MCF 10A (cell line): ENCODE measurements around the gene DNHD1. TPM values are rescaled to one million over a fixed set of nuclear protein-coding genes. Genes with fewer than 3 reads are reported as not detected.

Experiments
- BruUV-seq: library from RNA; stranded (reverse); fragments of 400-500 nt; replicated peaks from 2 replicates; lab custom pipeline; 2021; lab: Mats Ljungman, UMichigan
- CTCF ChIA-PET: fragments of 300-600 bp; sonication (Branson Sonifier 250); formaldehyde crosslinking; extraction: SDS; loops from one replicate; lab custom pipeline; 2021; ENCODE audit warnings: antibody characterized with exemption, inconsistent platforms; lab: Yijun Ruan, JAX
- POLR2A ChIA-PET: fragments of 300-600, 350-650 bp; sonication (Branson Sonifier 250); formaldehyde crosslinking; extraction: SDS; loops from one replicate; lab custom pipeline; 2020; ENCODE audit warnings: antibody characterized with exemption, inconsistent platforms; lab: Yijun Ruan, JAX
- DNase-seq: peaks from one replicate; pipeline ENCODE4 v3.0.0-alpha.2; 2018; ENCODE audit not compliant: unreplicated experiment
- H3K27ac Mint-ChIP-seq: one replicate; pipeline ENCODE4 v1.8.0; 2022; ENCODE audit warnings: mild to moderate bottlenecking, low read depth, mixed read lengths; ENCODE audit not compliant: unreplicated experiment
- H3K27me3 Mint-ChIP-seq: one replicate; pipeline ENCODE4 v1.8.0; 2022; ENCODE audit warnings: mixed read lengths; ENCODE audit not compliant: insufficient read depth, unreplicated experiment
- H3K36me3 Mint-ChIP-seq: one replicate; pipeline ENCODE4 v1.8.0; 2022; ENCODE audit warnings: mild to moderate bottlenecking, moderate library complexity, mixed read lengths; ENCODE audit not compliant: insufficient read depth, unreplicated experiment
- H3K4me1 Mint-ChIP-seq: one replicate; pipeline ENCODE4 v1.8.0; 2022; ENCODE audit warnings: mixed read lengths; ENCODE audit not compliant: insufficient read depth, unreplicated experiment
- H3K4me3 Mint-ChIP-seq: one replicate; pipeline ENCODE4 v1.8.0; 2022; ENCODE audit warnings: mild to moderate bottlenecking, moderate library complexity, mixed read lengths; ENCODE audit not compliant: unreplicated experiment
- H3K9me3 Mint-ChIP-seq: one replicate; pipeline ENCODE4 v1.8.0; 2022; ENCODE audit warnings: mixed read lengths; ENCODE audit not compliant: unreplicated experiment
- CTCF ChIP-seq: fragments of 200-600 bp; IDR thresholded peaks from one replicate; pipeline ENCODE4 v1.8.0; 2022; ENCODE audit warnings: antibody characterized with exemption, mild to moderate bottlenecking; ENCODE audit not compliant: unreplicated experiment
- intact Hi-C: fragments of 100-400 bp; cut with micrococcal nuclease; formaldehyde crosslinking; loops from 2 replicates; pipeline ENCODE4 v1.14.1; 2022
- total RNA-seq: library from RNA; stranded (reverse); gene quantifications from 2 replicates; pipeline ENCODE4 v1.2.3, GENCODE V29; 2022

Gene DNHD1
- total RNA-seq, 1 experiment from 2014 or later: 18.3 TPM

DNA sequence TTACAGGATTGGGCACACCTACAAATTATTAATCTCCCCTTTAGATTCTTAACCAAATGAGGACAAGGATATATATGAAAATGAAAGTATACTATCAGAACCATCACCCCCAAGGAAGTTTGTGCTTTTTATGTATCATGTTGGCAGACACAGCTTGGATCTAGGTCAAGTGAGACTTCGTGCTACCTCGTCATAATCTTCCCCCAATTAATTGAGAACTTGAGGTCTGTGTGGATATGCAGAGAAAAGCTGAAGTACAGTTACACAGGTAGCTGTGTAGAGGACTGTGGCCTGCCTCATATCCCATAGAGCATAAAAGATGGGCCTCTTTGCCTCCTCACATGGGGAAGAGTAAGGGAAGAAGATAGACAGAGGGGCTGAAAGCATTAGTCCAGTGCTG is 45.6 kb downstream of the DNHD1 start:
- intact Hi-C loops: no loop called here
- no peak overlapping the region for H3K4me3 Mint-ChIP-seq
- H3K4me1 Mint-ChIP-seq: no peaks in the 10 kb centered on the region
- CTCF ChIA-PET: interaction anchor here (0.5 to 1.5 kb wide), 4 partner anchors 8 to 735 kb away, joined by 3 to 8 read pairs (median 4); no protein-coding TSS in a partner anchor
- peaks cover 9% of the 10 kb centered on the region for H3K36me3 Mint-ChIP-seq
- BruUV-seq: no TSS peak
- TF ChIP-seq CTCF: no peak
- POLR2A ChIA-PET: no interaction called here
- H3K27me3 Mint-ChIP-seq: no peaks in the 10 kb centered on the region
- H3K9me3 Mint-ChIP-seq: no peaks in the 10 kb centered on the region
- no peak overlapping the region for H3K27ac Mint-ChIP-seq
- DNase-seq: no peak

- no peaks in the 10 kb centered on the region for H3K27me3 Mint-ChIP-seq
- no TSS peak for BruUV-seq
- ChIA-PET POLR2A (no interaction called here), CTCF (interaction anchor here (0.6 to 2.6 kb wide), 7 partner anchors 8 to 199 kb away, joined by 3 to 13 read pairs (median 4); no protein-coding TSS in a partner anchor)
- intact Hi-C loops: no loop called here
- H3K4me1 Mint-ChIP-seq: no peaks in the 10 kb centered on the region
- DNase-seq: no peak
- H3K4me3 Mint-ChIP-seq: no peak overlapping the region
- H3K9me3 Mint-ChIP-seq: no peaks in the 10 kb centered on the region
- peaks cover 9% of the 10 kb centered on the region for H3K36me3 Mint-ChIP-seq
- H3K27ac Mint-ChIP-seq: no peak overlapping the region
- TF ChIP-seq CTCF: no peak
These were observed 48.1 kb downstream of the DNHD1 start for GRCh38 chr11:6544921-6545850.

GRCh38 chr11:6545917-6546605 is 49.0 kb downstream of the DNHD1 start:
- Mint-ChIP-seq H3K27ac (no peak overlapping the region), H3K36me3 (peaks cover 9% of the 10 kb centered on the region), H3K9me3 (no peaks in the 10 kb centered on the region), H3K4me3 (no peak overlapping the region), H3K4me1 (no peaks in the 10 kb centered on the region), H3K27me3 (no peaks in the 10 kb centered on the region)
- CTCF ChIA-PET: interaction anchor here (0.6 to 2.6 kb wide), 7 partner anchors 11 to 200 kb away, joined by 3 to 13 read pairs (median 4); no protein-coding TSS in a partner anchor
- no peak for DNase-seq
- no TSS peak for BruUV-seq
- TF ChIP-seq CTCF: no peak
- POLR2A ChIA-PET: interaction anchor here (0.6 to 1.1 kb wide), 2 partner anchors 36 to 65 kb away, joined by 3 read pairs; partner anchors contain the start of genes ARFIP2 and TIMM10B
- intact Hi-C loops: no loop called here

DNA sequence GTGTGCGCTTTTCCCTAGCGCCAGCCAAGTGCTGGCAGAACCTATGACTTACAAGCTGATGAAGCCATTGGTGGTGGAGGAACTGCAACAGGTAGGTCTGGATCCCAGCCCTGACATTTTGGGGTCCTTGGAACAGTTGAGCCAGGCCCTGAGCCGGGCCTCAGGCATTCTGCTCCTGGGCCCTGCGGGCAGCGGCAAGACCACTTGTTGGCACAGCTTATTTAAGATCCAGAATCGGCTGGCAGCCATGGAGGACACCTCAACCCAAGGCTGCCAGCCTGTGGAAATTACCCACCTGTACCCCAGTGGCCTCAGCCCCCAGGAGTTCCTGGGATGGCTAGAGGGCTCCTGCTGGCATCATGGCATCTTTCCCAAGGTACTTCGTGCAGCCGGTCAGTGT is 49.7 kb downstream of the DNHD1 start:
- Mint-ChIP-seq H3K27me3 (no peaks in the 10 kb centered on the region), H3K36me3 (peaks cover 9% of the 10 kb centered on the region), H3K9me3 (no peaks in the 10 kb centered on the region), H3K4me3 (no peak overlapping the region), H3K27ac (no peak overlapping the region), H3K4me1 (no peaks in the 10 kb centered on the region)
- DNase-seq: no peak
- no TSS peak for BruUV-seq
- ChIA-PET POLR2A (interaction anchor here (1.1 kb wide), 1 partner anchor 65 kb away, joined by 3 read pairs; the partner anchor contains the start of genes ARFIP2 and TIMM10B), CTCF (interaction anchor here (1.2 to 2.6 kb wide), 5 partner anchors 11 to 168 kb away, joined by 3 to 13 read pairs (median 6); no protein-coding TSS in a partner anchor)
- intact Hi-C loops: no loop called here
- no peak for TF ChIP-seq CTCF
